ENCODE results near the gene ABCF2. TPM values are rescaled to one million over a fixed set of nuclear protein-coding genes. Genes with fewer than 3 reads are reported as not detected.

ABCF2 gene
- total and polyA plus RNA-seq, 2 of the 13 experiments (the other 11 are each of a cell fraction or from before 2014, with no cell fraction given) = 16.3 to 42.5 TPM

GRCh38 chr7:151265351-151265931 lies 38.4 kb upstream of the ABCF2 start:
- Histone ChIP-seq H3K27ac (ENCODE audit: extremely low read length, insufficient read depth, low read length) (no peak overlapping the region), H4K20me1 (ENCODE audit: insufficient read depth, low read length) (no peaks in the 10 kb centered on the region), H3K9me3 (ENCODE audit: low read length) (no peaks in the 10 kb centered on the region), H3K4me1 (ENCODE audit: insufficient read depth, low read length) (no peaks in the 10 kb centered on the region), H3K79me2 (ENCODE audit: insufficient read depth, low read length) (no peaks in the 10 kb centered on the region), H3K36me3 (replicated peaks in 1 of 2; ENCODE audit: control insufficient read depth in 1 of 2, insufficient read depth in 2 of 2, low read length in 2 of 2) (no peaks in the 10 kb centered on the region), H3K9ac (ENCODE audit: insufficient read depth, low read depth, low read length) (no peak overlapping the region), H2AFZ (ENCODE audit: low read length) (no peak overlapping the region), H3K27me3 (ENCODE audit: control insufficient read depth in 1 of 2, insufficient read depth in 2 of 2, low read length in 2 of 2) (peaks cover 6 to 50% of the 10 kb centered on the region in 2 experiments; a peak in 4 of 5 replicates), H3K4me2 (ENCODE audit: low read depth, low read length) (no peak overlapping the region), H3K4me3 (replicated peaks in 1 of 3; ENCODE audit: insufficient read depth in 1 of 3, low read depth in 2 of 3, low read length in 3 of 3) (no peak overlapping the region)
- POLR2A ChIA-PET = no interaction called here
- FAIRE-seq (no peak), ATAC-seq (no peak), DNase-seq (ENCODE audit: low spot score) (no peak)
- in situ Hi-C loops (cut with HindIII; ENCODE audit: extremely low pct_ligation_motif_present, low pct_unique_long_range_greater_than_20kb) (no loop called here), intact Hi-C loops (cut with micrococcal nuclease; ENCODE audit: unreplicated experiment) (no loop called here)
- CTCF ChIA-PET (ENCODE audit: low intra/inter-chr PET ratio, low total read pairs) = no interaction called here
- BruUV-seq (replicated peaks) = no TSS peak
- WGBS (ENCODE audit: low lambda C conversion rate) = 54% methylated on average over 3 of the region's 9 CpGs
- TF ChIP-seq, protein P1, sequence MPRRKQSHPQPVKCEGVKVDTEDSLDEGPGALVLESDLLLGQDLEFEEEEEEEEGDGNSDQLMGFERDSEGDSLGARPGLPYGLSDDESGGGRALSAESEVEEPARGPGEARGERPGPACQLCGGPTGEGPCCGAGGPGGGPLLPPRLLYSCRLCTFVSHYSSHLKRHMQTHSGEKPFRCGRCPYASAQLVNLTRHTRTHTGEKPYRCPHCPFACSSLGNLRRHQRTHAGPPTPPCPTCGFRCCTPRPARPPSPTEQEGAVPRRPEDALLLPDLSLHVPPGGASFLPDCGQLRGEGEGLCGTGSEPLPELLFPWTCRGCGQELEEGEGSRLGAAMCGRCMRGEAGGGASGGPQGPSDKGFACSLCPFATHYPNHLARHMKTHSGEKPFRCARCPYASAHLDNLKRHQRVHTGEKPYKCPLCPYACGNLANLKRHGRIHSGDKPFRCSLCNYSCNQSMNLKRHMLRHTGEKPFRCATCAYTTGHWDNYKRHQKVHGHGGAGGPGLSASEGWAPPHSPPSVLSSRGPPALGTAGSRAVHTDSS (CRISPR knock-in tag; conservative IDR thresholded peaks at IDR 0.05) = no peak
- peak; percentile 45; the same call in 1 of the 2 replicates for TF ChIP-seq NFE2L2 (IDR thresholded peaks at IDR 0.05; ENCODE audit: low read length)

GRCh38 chr7:151264615-151265014 lies 37.6 kb upstream of the ABCF2 start:
- Histone ChIP-seq H2AFZ (ENCODE audit: low read length) (no peak overlapping the region), H4K20me1 (ENCODE audit: insufficient read depth, low read length) (no peaks in the 10 kb centered on the region), H3K79me2 (ENCODE audit: insufficient read depth, low read length) (no peaks in the 10 kb centered on the region), H3K27ac (ENCODE audit: extremely low read length, insufficient read depth, low read length) (no peak overlapping the region), H3K27me3 (ENCODE audit: control insufficient read depth in 1 of 2, insufficient read depth in 2 of 2, low read length in 2 of 2) (peaks cover 6 to 54% of the 10 kb centered on the region in 2 experiments; a peak in 4 of 5 replicates), H3K4me3 (replicated peaks in 1 of 3; ENCODE audit: insufficient read depth in 1 of 3, low read depth in 2 of 3, low read length in 3 of 3) (no peak overlapping the region), H3K9me3 (ENCODE audit: low read length) (no peaks in the 10 kb centered on the region), H3K4me2 (ENCODE audit: low read depth, low read length) (no peak overlapping the region), H3K36me3 (replicated peaks in 1 of 2; ENCODE audit: control insufficient read depth in 1 of 2, insufficient read depth in 2 of 2, low read length in 2 of 2) (no peaks in the 10 kb centered on the region), H3K4me1 (ENCODE audit: insufficient read depth, low read length) (no peaks in the 10 kb centered on the region), H3K9ac (ENCODE audit: insufficient read depth, low read depth, low read length) (no peak overlapping the region)
- BruUV-seq (replicated peaks) = no TSS peak
- POLR2A ChIA-PET = no interaction called here
- DNase-seq (ENCODE audit: low spot score) = no peak
- intact Hi-C loops (cut with micrococcal nuclease; ENCODE audit: unreplicated experiment) (no loop called here), in situ Hi-C loops (cut with HindIII; ENCODE audit: extremely low pct_ligation_motif_present, low pct_unique_long_range_greater_than_20kb) (no loop called here)
- no peak for ATAC-seq
- CTCF ChIA-PET (ENCODE audit: low intra/inter-chr PET ratio, low total read pairs) = no interaction called here
- WGBS (ENCODE audit: low lambda C conversion rate) = 37% methylated on average over 2 of the region's 5 CpGs
- no peak for FAIRE-seq
- TF ChIP-seq, protein P2, sequence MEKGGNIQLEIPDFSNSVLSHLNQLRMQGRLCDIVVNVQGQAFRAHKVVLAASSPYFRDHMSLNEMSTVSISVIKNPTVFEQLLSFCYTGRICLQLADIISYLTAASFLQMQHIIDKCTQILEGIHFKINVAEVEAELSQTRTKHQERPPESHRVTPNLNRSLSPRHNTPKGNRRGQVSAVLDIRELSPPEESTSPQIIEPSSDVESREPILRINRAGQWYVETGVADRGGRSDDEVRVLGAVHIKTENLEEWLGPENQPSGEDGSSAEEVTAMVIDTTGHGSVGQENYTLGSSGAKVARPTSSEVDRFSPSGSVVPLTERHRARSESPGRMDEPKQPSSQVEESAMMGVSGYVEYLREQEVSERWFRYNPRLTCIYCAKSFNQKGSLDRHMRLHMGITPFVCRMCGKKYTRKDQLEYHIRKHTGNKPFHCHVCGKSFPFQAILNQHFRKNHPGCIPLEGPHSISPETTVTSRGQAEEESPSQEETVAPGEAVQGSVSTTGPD (CRISPR knock-in tag; IDR thresholded peaks at IDR 0.05) = no peak
- TF ChIP-seq IRX3 (CRISPR knock-in tag; IDR thresholded peaks at IDR 0.05; ENCODE audit: borderline replicate concordance, low read depth) = no peak
- no peak for TF ChIP-seq ZNF230 (CRISPR knock-in tag; IDR thresholded peaks at IDR 0.05)
- no peak for TF ChIP-seq KLF13 (CRISPR knock-in tag; IDR thresholded peaks at IDR 0.05)
- no peak for TF ChIP-seq PCBP1 (IDR thresholded peaks at IDR 0.05; ENCODE audit: borderline replicate concordance, low read depth, low read length)
- TF ChIP-seq, protein P3, sequence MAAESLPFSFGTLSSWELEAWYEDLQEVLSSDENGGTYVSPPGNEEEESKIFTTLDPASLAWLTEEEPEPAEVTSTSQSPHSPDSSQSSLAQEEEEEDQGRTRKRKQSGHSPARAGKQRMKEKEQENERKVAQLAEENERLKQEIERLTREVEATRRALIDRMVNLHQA (CRISPR knock-in tag; IDR thresholded peaks at IDR 0.05) = no peak
- TF ChIP-seq GFI1 (CRISPR knock-in tag; IDR thresholded peaks at IDR 0.05; ENCODE audit: borderline replicate concordance) = no peak
- no peak for TF ChIP-seq POGZ (CRISPR knock-in tag; IDR thresholded peaks at IDR 0.05)
- TF ChIP-seq ZNF772 (CRISPR knock-in tag; IDR thresholded peaks at IDR 0.05) = no peak
- TF ChIP-seq GTF3A (CRISPR knock-in tag; conservative IDR thresholded peaks at IDR 0.05) = no peak
